Activated T-helper 17 cell treated with anti-CD3 and anti-CD28 coated beads, Interleukin-2, amount 50 U/mL, for 72 hours (primary cell): ENCODE measurements around the gene MIA. TPM values are rescaled to one million over a fixed set of nuclear protein-coding genes. Genes with fewer than 3 reads are reported as not detected.
"Not testable (repeated sequence)": the region's sequence is repeated elsewhere in the genome, so short reads cannot be mapped to it uniquely, and the experiment has no call there.

Experiments used
- ATAC-seq: fragments of 150-1000 bp; cut with Tn5 transposase; replicated peaks from 2 replicates; pipeline ENCODE4 v1.10.0; 2021; ENCODE audit warnings: mild to moderate bottlenecking, moderate library complexity
- H3K27ac Mint-ChIP-seq: one replicate; pipeline ENCODE4 v1.8.0; 2022; ENCODE audit warnings: mixed read lengths
- H3K27me3 Mint-ChIP-seq: one replicate; pipeline ENCODE4 v1.8.0; 2022; ENCODE audit warnings: mixed read lengths
- H3K36me3 Mint-ChIP-seq: one replicate; pipeline ENCODE4 v1.8.0; 2022; ENCODE audit warnings: low read depth, mild to moderate bottlenecking, mixed read lengths
- H3K4me1 Mint-ChIP-seq: one replicate; pipeline ENCODE4 v1.8.0; 2022; ENCODE audit warnings: mixed read lengths
- H3K4me3 Mint-ChIP-seq: one replicate; pipeline ENCODE4 v1.8.0; 2022; ENCODE audit warnings: mild to moderate bottlenecking, mixed read lengths
- H3K9me3 Mint-ChIP-seq: one replicate; pipeline ENCODE4 v1.8.0; 2022; ENCODE audit warnings: mixed read lengths
- total RNA-seq, 2 donors: library from RNA; stranded (reverse); gene quantifications; one replicate each; pipeline ENCODE4 v1.2.3, GENCODE V29; 2022

The MIA gene
- total RNA-seq, 2 donors from 2014 or later = 5.7 TPM; not detected in 1

- peak overlapping the region; percentile 88 for H3K4me3 Mint-ChIP-seq
- H3K36me3 Mint-ChIP-seq = peaks cover 54% of the 10 kb centered on the region
- H3K9me3 Mint-ChIP-seq = no peaks in the 10 kb centered on the region
- H3K4me1 Mint-ChIP-seq = peaks cover 36% of the 10 kb centered on the region
- H3K27me3 Mint-ChIP-seq = no peaks in the 10 kb centered on the region
- ATAC-seq = no peak
- no peak overlapping the region for H3K27ac Mint-ChIP-seq
Measured at GRCh38 chr19:40809358-40810086, 34.2 kb downstream of the MIA start.

- H3K27me3 Mint-ChIP-seq = no peaks in the 10 kb centered on the region
- H3K27ac Mint-ChIP-seq = no peak overlapping the region
- no peak for ATAC-seq
- H3K9me3 Mint-ChIP-seq = no peaks in the 10 kb centered on the region
- peak overlapping the region; percentile 88 for H3K4me3 Mint-ChIP-seq
- peaks cover 30% of the 10 kb centered on the region for H3K4me1 Mint-ChIP-seq
- H3K36me3 Mint-ChIP-seq = peaks cover 48% of the 10 kb centered on the region
Measured at GRCh38 chr19:40810160-40810559, 34.8 kb downstream of the MIA start.

GRCh38 chr19:40810649-40811408 lies 35.5 kb downstream of the MIA start:
- peaks cover 45% of the 10 kb centered on the region for H3K36me3 Mint-ChIP-seq
- peak overlapping the region; percentile 70 for H3K27ac Mint-ChIP-seq
- peak; percentile 90 for ATAC-seq
- peak overlapping the region; percentile 88 for H3K4me3 Mint-ChIP-seq
- not testable (repeated sequence) for H3K9me3 Mint-ChIP-seq, H3K27me3 Mint-ChIP-seq
- peaks cover 25% of the 10 kb centered on the region for H3K4me1 Mint-ChIP-seq

GRCh38 chr19:40811478-40812341 lies 36.4 kb downstream of the MIA start:
- H3K9me3 Mint-ChIP-seq = no peaks in the 10 kb centered on the region
- H3K4me1 Mint-ChIP-seq = peaks cover 17% of the 10 kb centered on the region
- H3K27ac Mint-ChIP-seq = peak overlapping the region; percentile 70
- H3K4me3 Mint-ChIP-seq = peak overlapping the region; percentile 88
- no peak for ATAC-seq
- H3K27me3 Mint-ChIP-seq = no peaks in the 10 kb centered on the region
- peaks cover 39% of the 10 kb centered on the region for H3K36me3 Mint-ChIP-seq

- peak overlapping the region; percentile 80 for H3K27ac Mint-ChIP-seq
Measured at GRCh38 chr19:40812571-40812970, 37.2 kb downstream of the MIA start.

GRCh38 chr19:40813182-40813581 lies 37.9 kb downstream of the MIA start:
- no peak for ATAC-seq
- H3K4me1 Mint-ChIP-seq = peaks cover 9% of the 10 kb centered on the region
- peak overlapping the region; percentile 80 for H3K27ac Mint-ChIP-seq
- no peaks in the 10 kb centered on the region for H3K9me3 Mint-ChIP-seq
- H3K4me3 Mint-ChIP-seq = peak overlapping the region; percentile 88
- H3K27me3 Mint-ChIP-seq = no peaks in the 10 kb centered on the region
- peaks cover 24% of the 10 kb centered on the region for H3K36me3 Mint-ChIP-seq

More at GRCh38 chr19:40812571-40812970, 37.2 kb downstream of the MIA start:
- Mint-ChIP-seq H3K4me3 (peak overlapping the region; percentile 88), H3K4me1 (peaks cover 12% of the 10 kb centered on the region), H3K36me3 (peaks cover 30% of the 10 kb centered on the region)
- not testable (repeated sequence) for H3K9me3 Mint-ChIP-seq, ATAC-seq, H3K27me3 Mint-ChIP-seq

GRCh38 chr19:40815223-40815622 lies 39.9 kb downstream of the MIA start:
- no peaks in the 10 kb centered on the region for H3K27me3 Mint-ChIP-seq
- no peak overlapping the region for H3K4me3 Mint-ChIP-seq
- peak overlapping the region; percentile 18 for H3K27ac Mint-ChIP-seq
- peaks cover 5% of the 10 kb centered on the region for H3K36me3 Mint-ChIP-seq
- no peaks in the 10 kb centered on the region for H3K9me3 Mint-ChIP-seq
- ATAC-seq = no peak
- peaks cover 24% of the 10 kb centered on the region for H3K4me1 Mint-ChIP-seq

- not testable (repeated sequence) for H3K9me3 Mint-ChIP-seq, H3K27me3 Mint-ChIP-seq, H3K36me3 Mint-ChIP-seq
- peak overlapping the region; percentile 61 for H3K27ac Mint-ChIP-seq
- H3K4me3 Mint-ChIP-seq = peak overlapping the region; percentile 82
- ATAC-seq = peak; percentile 96
- H3K4me1 Mint-ChIP-seq = peaks cover 16% of the 10 kb centered on the region
Measured at GRCh38 chr19:40818480-40819399, 43.4 kb downstream of the MIA start.

- H3K27ac Mint-ChIP-seq, H3K36me3 Mint-ChIP-seq, H3K27me3 Mint-ChIP-seq, H3K9me3 Mint-ChIP-seq, ATAC-seq: not testable (repeated sequence)
- H3K4me1 Mint-ChIP-seq = peaks cover 16% of the 10 kb centered on the region
- peak overlapping the region; percentile 82 for H3K4me3 Mint-ChIP-seq
Measured at GRCh38 chr19:40819479-40820234, 44.3 kb downstream of the MIA start.

- Mint-ChIP-seq H3K36me3 (no peaks in the 10 kb centered on the region), H3K4me3 (no peak overlapping the region), H3K9me3 (no peaks in the 10 kb centered on the region), H3K4me1 (peaks cover 28% of the 10 kb centered on the region), H3K27ac (no peak overlapping the region), H3K27me3 (no peaks in the 10 kb centered on the region)
- no peak for ATAC-seq
Measured at GRCh38 chr19:40822161-40822560, 46.8 kb downstream of the MIA start.

- H3K36me3 Mint-ChIP-seq, H3K4me3 Mint-ChIP-seq, H3K27ac Mint-ChIP-seq, ATAC-seq, H3K9me3 Mint-ChIP-seq, H3K27me3 Mint-ChIP-seq: not testable (repeated sequence)
- peaks cover 30% of the 10 kb centered on the region for H3K4me1 Mint-ChIP-seq
Measured at GRCh38 chr19:40822704-40823553, 47.6 kb downstream of the MIA start.

- H3K36me3 Mint-ChIP-seq, H3K27me3 Mint-ChIP-seq, H3K4me3 Mint-ChIP-seq, H3K27ac Mint-ChIP-seq, ATAC-seq, H3K9me3 Mint-ChIP-seq: not testable (repeated sequence)
- H3K4me1 Mint-ChIP-seq = peaks cover 14% of the 10 kb centered on the region
Measured at GRCh38 chr19:40824916-40825315, 49.6 kb downstream of the MIA start.
